Gastrocnemius medialis (tissue), 4 donors: ENCODE data around the gene PLEKHG3. TPM values are rescaled to one million over a fixed set of nuclear protein-coding genes. Genes with fewer than 3 reads are reported as not detected.

Source experiments
- ATAC-seq, 2 donors: fragments of 150-250 bp; one replicate each; pipeline ENCODE4 v1.9.1; 2016
- DNase-seq, 2 donors: peaks; one replicate each; pipeline ENCODE4 v3.0.0-alpha.2; 2019
- H3K27ac ChIP-seq, 4 donors: fragments of 200-600 bp; sonication (generic); 1 replicate in 1 of 4; 2 replicates in 3 of 4; pipeline ENCODE4 v1.5.1; 2016 to 2018; ENCODE audit warnings: mild to moderate bottlenecking in 2 of 4, moderate library complexity in 1 of 4
- H3K27me3 ChIP-seq, 3 donors: fragments of 200-600 bp; sonication (generic) in 2 of 3; 1 replicate in 1 of 3; 2 replicates in 2 of 3; pipeline versions ENCODE4 v1.5.1 to v1.6.0; 2016 to 2019; ENCODE audit warnings: mild to moderate bottlenecking in 1 of 3, moderate library complexity in 1 of 3
- H3K36me3 ChIP-seq, 2 donors: fragments of 200-600 bp; sonication (generic) in 1 of 2; one replicate each; pipeline ENCODE4 v1.5.1; 2017 to 2018
- H3K4me1 ChIP-seq, 2 donors: fragments of 200-600 bp; sonication (generic) in 1 of 2; one replicate each; pipeline ENCODE4 v1.5.1; 2016 to 2017; ENCODE audit warnings: mild to moderate bottlenecking in 2 of 2
- H3K4me3 ChIP-seq, 4 donors: fragments of 200-600 bp; sonication (generic) in 3 of 4; 1 replicate in 1 of 4; 2 replicates in 3 of 4; pipeline ENCODE4 v1.5.1; 2016 to 2019; ENCODE audit warnings: mild to moderate bottlenecking in 2 of 4
- H3K9me3 ChIP-seq, 3 donors: fragments of 200-600 bp; sonication (generic) in 2 of 3; 1 replicate in 1 of 3; 2 replicates in 2 of 3; pipeline ENCODE4 v1.5.1; 2016 to 2019
- POLR2A ChIP-seq, 2 donors: fragments of 450-650 bp; IDR thresholded peaks; one replicate each; pipeline ENCODE4 v1.6.1; 2017; ENCODE audit warnings: antibody characterized with exemption in 2 of 2, mild to moderate bottlenecking in 2 of 2, moderate library complexity in 2 of 2
- in situ Hi-C, 4 donors: fragments of 200-750 bp; cut with MboI; loops; one replicate each; pipeline versions ENCODE4 v1.15.0 to v1.8.0; 2017; ENCODE audit warnings: low sequenced_read_pairs in 4 of 4
- intact Hi-C: fragments of 100-400 bp; cut with DNase I; formaldehyde crosslinking; loops from one replicate; pipeline ENCODE4 v1.15.1; 2023; ENCODE audit warnings: low total_unique reads
- total RNA-seq, 4 donors: library from RNA; depleted of rRNA; stranded (reverse); fragments of >200 nt; gene quantifications; one replicate each; pipeline versions ENCODE4 v1.1.0 to v1.2.3, GENCODE V29; 2016
- TF ChIP-seq, protein P1 (sequence below), 5 experiments: fragments of 450-650 bp in 3 of 5; fragments of 200-600 bp in 2 of 5; sonication (generic) in 2 of 5; IDR thresholded peaks in 4 of 5; conservative IDR thresholded peaks in 1 of 5; 1 replicate in 4 of 5; 2 replicates in 1 of 5; pipeline ENCODE4 v1.5.1; 2016 to 2019; ENCODE audit warnings: antibody characterized with exemption in 5 of 5, mild to moderate bottlenecking in 3 of 5, moderate library complexity in 3 of 5

Gene PLEKHG3
- total RNA-seq, 4 donors from 2014 or later, result 8.8 to 18.8 (median 14.5) TPM

- DNase-seq, result no peak
- ATAC-seq, result no peak
- in situ Hi-C loops (loop anchor here in 1 of 4 donors (10.0 kb wide), 1 partner anchor 91 kb away; no protein-coding TSS in a partner anchor), intact Hi-C loops (loop anchor here (2.0 to 10.0 kb wide), 2 partner anchors 95 to 221 kb away; partner anchors contain the start of genes HSPA2 and PPP1R36)
- peaks cover 4 to 47% of the 10 kb centered on the region in 2 donors for H3K36me3 ChIP-seq
- H3K27ac ChIP-seq, result no peak overlapping the region
- no peaks in the 10 kb centered on the region for H3K9me3 ChIP-seq
- H3K4me1 ChIP-seq, result peaks cover 15 to 27% of the 10 kb centered on the region in 2 donors
- TF ChIP-seq, protein P1, sequence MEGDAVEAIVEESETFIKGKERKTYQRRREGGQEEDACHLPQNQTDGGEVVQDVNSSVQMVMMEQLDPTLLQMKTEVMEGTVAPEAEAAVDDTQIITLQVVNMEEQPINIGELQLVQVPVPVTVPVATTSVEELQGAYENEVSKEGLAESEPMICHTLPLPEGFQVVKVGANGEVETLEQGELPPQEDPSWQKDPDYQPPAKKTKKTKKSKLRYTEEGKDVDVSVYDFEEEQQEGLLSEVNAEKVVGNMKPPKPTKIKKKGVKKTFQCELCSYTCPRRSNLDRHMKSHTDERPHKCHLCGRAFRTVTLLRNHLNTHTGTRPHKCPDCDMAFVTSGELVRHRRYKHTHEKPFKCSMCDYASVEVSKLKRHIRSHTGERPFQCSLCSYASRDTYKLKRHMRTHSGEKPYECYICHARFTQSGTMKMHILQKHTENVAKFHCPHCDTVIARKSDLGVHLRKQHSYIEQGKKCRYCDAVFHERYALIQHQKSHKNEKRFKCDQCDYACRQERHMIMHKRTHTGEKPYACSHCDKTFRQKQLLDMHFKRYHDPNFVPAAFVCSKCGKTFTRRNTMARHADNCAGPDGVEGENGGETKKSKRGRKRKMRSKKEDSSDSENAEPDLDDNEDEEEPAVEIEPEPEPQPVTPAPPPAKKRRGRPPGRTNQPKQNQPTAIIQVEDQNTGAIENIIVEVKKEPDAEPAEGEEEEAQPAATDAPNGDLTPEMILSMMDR (IDR thresholded peaks at IDR 0.05 in 4 of 5, conservative IDR thresholded peaks at IDR 0.05 in 1 of 5), result no peak
- no peak for TF ChIP-seq POLR2A (IDR thresholded peaks at IDR 0.05)
- H3K27me3 ChIP-seq, result no peaks in the 10 kb centered on the region
- H3K4me3 ChIP-seq, result no peak overlapping the region
Observed at GRCh38 chr14:64765740-64766302, 61.6 kb downstream of the PLEKHG3 start.

- TF ChIP-seq, protein P1 (IDR thresholded peaks at IDR 0.05 in 4 of 5, conservative IDR thresholded peaks at IDR 0.05 in 1 of 5), result no peak
- TF ChIP-seq POLR2A (IDR thresholded peaks at IDR 0.05), result no peak
- in situ Hi-C loops (loop anchor here in 1 of 4 donors (10.0 kb wide), 1 partner anchor 92 kb away; no protein-coding TSS in a partner anchor), intact Hi-C loops (loop anchor here (10.0 kb wide), 1 partner anchor 222 kb away; the partner anchor contains the start of genes HSPA2 and PPP1R36)
- no peaks in the 10 kb centered on the region for H3K27me3 ChIP-seq
- H3K9me3 ChIP-seq, result no peaks in the 10 kb centered on the region
- ATAC-seq (no peak), DNase-seq (no peak)
- H3K36me3 ChIP-seq, result peaks cover 4 to 55% of the 10 kb centered on the region in 2 donors
- no peak overlapping the region for H3K4me3 ChIP-seq
- H3K27ac ChIP-seq, result no peak overlapping the region
- peaks cover 12 to 20% of the 10 kb centered on the region in 2 donors for H3K4me1 ChIP-seq
Observed at GRCh38 chr14:64766430-64767151, 62.4 kb downstream of the PLEKHG3 start.

- Histone ChIP-seq H3K27me3 (no peaks in the 10 kb centered on the region), H3K27ac (no peak overlapping the region), H3K36me3 (peaks cover 4 to 63% of the 10 kb centered on the region in 2 donors), H3K9me3 (no peaks in the 10 kb centered on the region), H3K4me1 (peaks cover 4 to 12% of the 10 kb centered on the region in 2 donors), H3K4me3 (no peak overlapping the region)
- TF ChIP-seq, protein P1 (IDR thresholded peaks at IDR 0.05 in 4 of 5, conservative IDR thresholded peaks at IDR 0.05 in 1 of 5), result no peak
- no peak for TF ChIP-seq POLR2A (IDR thresholded peaks at IDR 0.05)
- intact Hi-C loops (loop anchor here (10.0 kb wide), 1 partner anchor 223 kb away; the partner anchor contains the start of genes HSPA2 and PPP1R36), in situ Hi-C loops (loop anchor here in 1 of 4 donors (10.0 kb wide), 1 partner anchor 93 kb away; no protein-coding TSS in a partner anchor)
- ATAC-seq (no peak), DNase-seq (no peak)
Observed at GRCh38 chr14:64767215-64767964, 63.2 kb downstream of the PLEKHG3 start.

DNA sequence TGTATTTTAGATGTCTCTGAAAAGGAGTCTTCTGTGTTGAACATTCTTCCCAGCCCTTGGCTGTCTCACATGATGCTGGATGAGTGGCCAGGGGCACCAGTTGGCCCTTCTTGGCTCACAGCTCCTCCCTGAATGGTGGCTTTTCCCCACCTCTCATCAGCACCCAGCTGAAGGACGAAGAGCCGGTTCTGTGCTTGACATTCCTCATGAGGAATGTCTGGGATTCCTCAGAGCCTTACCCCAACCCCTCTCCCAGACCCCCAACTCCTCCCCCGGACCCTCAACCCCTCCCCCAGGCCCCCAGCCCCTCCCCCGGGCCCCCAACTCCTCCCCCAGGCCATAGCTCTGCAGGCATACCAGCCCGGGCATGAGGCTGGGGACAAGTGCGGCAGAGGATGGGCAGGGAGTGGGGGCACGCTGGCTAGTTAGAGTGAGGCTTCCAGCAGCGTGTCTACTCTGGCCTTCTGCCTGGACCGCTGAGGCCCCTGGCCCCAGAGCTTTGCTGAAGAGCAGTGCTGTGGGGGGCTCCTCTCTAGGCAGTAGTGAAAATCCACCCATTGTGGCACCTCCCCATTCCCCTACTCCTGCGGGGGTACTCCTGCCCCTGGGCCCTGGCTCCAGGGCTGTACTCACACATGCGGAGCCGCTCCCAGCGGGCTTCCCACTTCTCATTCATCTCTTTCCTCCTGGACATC lies 64.3 kb downstream of the PLEKHG3 start:
- Histone ChIP-seq H3K4me1 (peaks cover 0 to 9% of the 10 kb centered on the region in 2 donors), H3K27ac (no peak overlapping the region), H3K4me3 (no peak overlapping the region), H3K27me3 (no peaks in the 10 kb centered on the region), H3K36me3 (peaks cover 4 to 75% of the 10 kb centered on the region in 2 donors), H3K9me3 (no peaks in the 10 kb centered on the region)
- ATAC-seq, result no peak
- DNase-seq, result no peak
- in situ Hi-C loops, result loop anchor here in 1 of 4 donors (10.0 kb wide), 1 partner anchor 94 kb away; no protein-coding TSS in a partner anchor
- no peak for TF ChIP-seq POLR2A (IDR thresholded peaks at IDR 0.05)
- TF ChIP-seq, protein P1 (IDR thresholded peaks at IDR 0.05 in 4 of 5, conservative IDR thresholded peaks at IDR 0.05 in 1 of 5), result no peak
- intact Hi-C loops, result loop anchor here (10.0 kb wide), 1 partner anchor 224 kb away; the partner anchor contains the start of genes HSPA2 and PPP1R36
